Lung (tissue), 12 donors: ENCODE measurements around the gene MILR1. TPM values are rescaled to one million over a fixed set of nuclear protein-coding genes. Genes with fewer than 3 reads are reported as not detected.
"Not testable (repeated sequence)": the region's sequence is repeated elsewhere in the genome, so short reads cannot be mapped to it uniquely, and the experiment has no call there.

Experiments
- ATAC-seq: fragments of 200-7000 bp; cut with Tn5 transposase; one replicate; pipeline ENCODE4 v1.9.1; 2020; ENCODE audit warnings: moderate number of reproducible peaks; ENCODE audit not compliant: insufficient read depth, low FRiP score
- DNase-seq, 3 donors: peaks; one replicate each; pipeline ENCODE4 v3.0.0-alpha.2; 2013 to 2017
- H3K27ac ChIP-seq, 2 donors: one replicate each; pipeline ENCODE4 v1.5.1; 2013; ENCODE audit warnings: mild to moderate bottlenecking in 2 of 2, moderate library complexity in 2 of 2, control low read depth in 1 of 2, inconsistent platforms in 1 of 2, low read depth in 1 of 2, low read length in 1 of 2
- H3K27me3 ChIP-seq, 3 donors: one replicate each; pipeline ENCODE4 v1.5.1; 2013; ENCODE audit warnings: low read length in 2 of 3; ENCODE audit not compliant: control insufficient read depth in 3 of 3, insufficient read depth in 3 of 3
- H3K36me3 ChIP-seq, 4 donors: one replicate each; pipeline ENCODE4 v1.5.1; 2013; ENCODE audit warnings: low read length in 4 of 4, mild to moderate bottlenecking in 1 of 4, moderate library complexity in 1 of 4; ENCODE audit not compliant: control insufficient read depth in 4 of 4, insufficient read depth in 4 of 4
- H3K4me1 ChIP-seq, 5 donors: one replicate each; pipeline ENCODE4 v1.5.1; 2013; ENCODE audit warnings: low read length in 5 of 5, mild to moderate bottlenecking in 2 of 5, moderate library complexity in 1 of 5; ENCODE audit not compliant: control insufficient read depth in 5 of 5, insufficient read depth in 5 of 5
- H3K4me3 ChIP-seq: one replicate; pipeline ENCODE4 v1.5.1; 2013; ENCODE audit warnings: mild to moderate bottlenecking, control low read depth, moderate library complexity
- H3K9ac ChIP-seq, 2 donors: one replicate each; pipeline ENCODE4 v1.5.1; 2013; ENCODE audit warnings: low read length in 2 of 2, control low read depth in 1 of 2; ENCODE audit not compliant: insufficient read depth in 1 of 2
- H3K9me3 ChIP-seq, 4 donors: one replicate each; pipeline ENCODE4 v1.5.1; 2013; ENCODE audit warnings: low read length in 3 of 4, mild to moderate bottlenecking in 1 of 4, moderate library complexity in 1 of 4; ENCODE audit not compliant: control insufficient read depth in 4 of 4, insufficient read depth in 3 of 4
- CTCF ChIP-seq: IDR thresholded peaks from 2 replicates; pipeline ENCODE4 v1.5.1; 2012; ENCODE audit warnings: mild to moderate bottlenecking; ENCODE audit errors: control extremely low read depth, extremely low read depth
- WGBS, 2 donors: extraction: QIAGEN DNeasy Blood & Tissue Kit; methylation state at CpG; one replicate each; pipeline ENCODE4 v1.1.7; 2013; 5-methylcytosine and 5-hydroxymethylcytosine counted together
- polyA plus RNA-seq, 2 donors: library from polyadenylated mRNA; stranded (reverse); fragments of 200-250 nt; gene quantifications; one replicate each; pipeline ENCODE4 v1.2.1, GENCODE V29; 2013
- total RNA-seq, 2 donors: library from RNA; depleted of rRNA in 1 of 2; stranded (reverse); fragments of >200 nt in 1 of 2; gene quantifications; one replicate each; pipeline ENCODE4 v1.2.1, GENCODE V29; 2014 to 2021
- donor health status: control.
- donor health status: control.
- donor health status: Bipolar disorder and iron deficiency.
- donor health status: healthy.
- donor health status: DM: yes; HTN: yes; CAD: no.

MILR1 gene
- total and polyA plus RNA-seq, 4 donors = 6.9 to 36.3 (median 16.7) TPM

GRCh38 chr17:64494121-64494520 lies 45.2 kb downstream of the MILR1 start:
- H3K4me1 ChIP-seq = peaks cover 0 to 19% (median 3%) of the 10 kb centered on the region in 5 donors
- H3K9ac ChIP-seq = no peak overlapping the region
- H3K9me3 ChIP-seq = no peaks in the 10 kb centered on the region
- TF ChIP-seq CTCF = no peak
- H3K27ac ChIP-seq = no peak overlapping the region
- ATAC-seq (no peak), DNase-seq (no peak)
- no peak overlapping the region for H3K4me3 ChIP-seq
- 92 to 94% methylated on average over 2 of the region's 2 CpGs for WGBS, 2 donors
- H3K27me3 ChIP-seq = no peaks in the 10 kb centered on the region
- H3K36me3 ChIP-seq = peaks cover 7 to 37% (median 13%) of the 10 kb centered on the region in 4 donors

- H3K9ac ChIP-seq, DNase-seq, H3K27me3 ChIP-seq, H3K4me3 ChIP-seq, H3K9me3 ChIP-seq, ATAC-seq, H3K27ac ChIP-seq: not testable (repeated sequence)
- WGBS, 2 donors = 85 to 88% methylated on average over 5 of the region's 5 CpGs
- Histone ChIP-seq H3K4me1 (peaks cover 0 to 19% (median 3%) of the 10 kb centered on the region in 5 donors), H3K36me3 (peaks cover 6 to 40% (median 18%) of the 10 kb centered on the region in 4 donors)
These were observed 46.4 kb downstream of the MILR1 start for GRCh38 chr17:64495300-64495699.

- ATAC-seq (peak; percentile 8), DNase-seq (peak in 1 of 3 donors; percentile 24)
- H3K27me3 ChIP-seq = no peaks in the 10 kb centered on the region
- no peaks in the 10 kb centered on the region for H3K9me3 ChIP-seq
- H3K36me3 ChIP-seq = peaks cover 15 to 48% (median 24%) of the 10 kb centered on the region in 4 donors
- peak overlapping the region; percentile 73 to 77 for H3K27ac ChIP-seq
- WGBS, 2 donors = 1% methylated on average over 20 of the region's 20 CpGs
- peak overlapping the region; percentile 60 for H3K4me3 ChIP-seq
- no peak for TF ChIP-seq CTCF
- H3K9ac ChIP-seq = peak overlapping the region; percentile 41 to 79
- peaks cover 0 to 23% (median 3%) of the 10 kb centered on the region in 5 donors for H3K4me1 ChIP-seq
These were observed 47.5 kb downstream of the MILR1 start for GRCh38 chr17:64496348-64496785.

GRCh38 chr17:64496786-64497564 lies 48.1 kb downstream of the MILR1 start, which contains the start of gene POLG2:
TSS of gene POLG2 (minus strand) at chr17:64497054. CDS start at chr17:64496968, 86 bp downstream.
- no peaks in the 10 kb centered on the region for H3K9me3 ChIP-seq
- 0 to 1% methylated on average over 50 of the region's 50 CpGs for WGBS, 2 donors
- ATAC-seq (peak; percentile 95), DNase-seq (peak; percentile 93 to 94 (median 93))
- H3K27ac ChIP-seq = peak within 1 kb of the TSS; percentile 73 to 77
- peak; percentile 32 for TF ChIP-seq CTCF
- peaks cover 0 to 23% (median 3%) of the 10 kb centered on the region in 5 donors for H3K4me1 ChIP-seq
- H3K27me3 ChIP-seq = no peaks in the 10 kb centered on the region
- peak within 1 kb of the TSS; percentile 60 for H3K4me3 ChIP-seq
- peak within 1 kb of the TSS; percentile 41 to 94 for H3K9ac ChIP-seq
- H3K36me3 ChIP-seq = peaks cover 18 to 52% (median 30%) of the 10 kb centered on the region in 4 donors
